T-cell (primary cell): ENCODE data around the gene SLC22A17. TPM values are rescaled to one million over a fixed set of nuclear protein-coding genes. Genes with fewer than 3 reads are reported as not detected.
"Not testable (repeated sequence)": the region's sequence is repeated elsewhere in the genome, so short reads cannot be mapped to it uniquely, and the experiment has no call there.

Source experiments
- ATAC-seq, 4 experiments: fragments of 200-7000 bp in 3 of 4; fragments of 150-1000 bp in 1 of 4; cut with Tn5 transposase; replicated peaks in 1 of 4; 1 replicate in 3 of 4; 2 replicates in 1 of 4; pipeline ENCODE4 v1.10.0; 2021; ENCODE audit warnings: moderate library complexity in 3 of 4, mild to moderate bottlenecking in 2 of 4, moderate number of reproducible peaks in 1 of 4
- CTCF ChIA-PET, 2 donors: fragments of 300-600 bp; sonication (Branson Sonifier 250); formaldehyde crosslinking; loops; one replicate each; lab custom pipeline; 2022; ENCODE audit warnings: antibody characterized with exemption in 2 of 2; lab: Charles Lee
- POLR2A ChIA-PET, 2 donors: fragments of 300-600 bp; sonication (Branson Sonifier 250); formaldehyde crosslinking; loops; one replicate each; lab custom pipeline; 2022; ENCODE audit warnings: antibody characterized with exemption in 2 of 2; lab: Charles Lee
- DNase-seq, 35 experiments: peaks; one replicate each; pipeline versions ENCODE4 v3.0.0 to v3.0.0-alpha.2; 2013 to 2023
- H3K27ac ChIP-seq: one replicate; pipeline ENCODE4 v1.5.1; 2013; ENCODE audit warnings: low read length
- H3K27me3 ChIP-seq, 2 experiments: replicated peaks in 1 of 2; 1 replicate in 1 of 2; 2 replicates in 1 of 2; pipeline versions ENCODE4 v1.6.1 to v1.7.0; 2013; ENCODE audit warnings: low read length in 1 of 2, mixed read lengths in 1 of 2; ENCODE audit not compliant: control insufficient read depth in 2 of 2, insufficient read depth in 2 of 2; ENCODE audit errors: extremely low read depth in 1 of 2
- H3K36me3 ChIP-seq, 2 donors: 1 replicate in 1 of 2; 2 replicates in 1 of 2; pipeline versions ENCODE4 v1.6.1 to v1.7.0; 2013; ENCODE audit warnings: low read length in 1 of 2; ENCODE audit not compliant: control insufficient read depth in 2 of 2, insufficient read depth in 1 of 2; ENCODE audit errors: extremely low read depth in 1 of 2
- H3K4me1 ChIP-seq, 2 experiments: 1 replicate in 1 of 2; 2 replicates in 1 of 2; pipeline versions ENCODE4 v1.6.1 to v1.7.0; 2013; ENCODE audit warnings: low read length in 2 of 2, mixed read lengths in 1 of 2; ENCODE audit not compliant: insufficient read depth in 2 of 2, control insufficient read depth in 1 of 2; ENCODE audit errors: extremely low read depth in 1 of 2
- H3K4me3 ChIP-seq, 2 donors: 1 replicate in 1 of 2; 2 replicates in 1 of 2; pipeline versions ENCODE4 v1.5.1 to v1.7.0; 2013; ENCODE audit warnings: mild to moderate bottlenecking in 2 of 2, low read length in 1 of 2, moderate library complexity in 1 of 2; ENCODE audit not compliant: control insufficient read depth in 1 of 2; ENCODE audit errors: extremely low read depth in 1 of 2
- H3K9me3 ChIP-seq: 2 replicates; pipeline ENCODE4 v1.7.0; 2013
- H3K27ac Mint-ChIP-seq, 2 donors: one replicate each; pipeline ENCODE4 v1.8.0; 2020 to 2021; ENCODE audit warnings: mild to moderate bottlenecking in 2 of 2, mixed read lengths in 2 of 2
- H3K27me3 Mint-ChIP-seq, 2 donors: one replicate each; pipeline ENCODE4 v1.8.0; 2021 to 2022; ENCODE audit warnings: mixed read lengths in 2 of 2
- H3K36me3 Mint-ChIP-seq: one replicate; pipeline ENCODE4 v1.8.0; 2021; ENCODE audit warnings: mixed read lengths
- H3K4me1 Mint-ChIP-seq, 3 donors: one replicate each; pipeline ENCODE4 v1.8.0; 2020 to 2022; ENCODE audit warnings: mixed read lengths in 3 of 3, mild to moderate bottlenecking in 1 of 3
- H3K4me3 Mint-ChIP-seq, 3 donors: one replicate each; pipeline ENCODE4 v1.8.0; 2020 to 2022; ENCODE audit warnings: mild to moderate bottlenecking in 3 of 3, mixed read lengths in 3 of 3, moderate library complexity in 3 of 3
- H3K9me3 Mint-ChIP-seq, 3 donors: one replicate each; pipeline ENCODE4 v1.8.0; 2020 to 2022; ENCODE audit warnings: mixed read lengths in 3 of 3
- WGBS: methylation state at CpG from one replicate; pipeline ENCODE4 v1.1.5; 2013; ENCODE audit warnings: missing lambda C conversion rate; ENCODE audit not compliant: insufficient coverage; 5-methylcytosine and 5-hydroxymethylcytosine counted together
- total RNA-seq, 35 experiments: library from RNA in 6 of 35; stranded (reverse) in 6 of 35; fragments of 120-200 nt in 1 of 35; gene quantifications; one replicate each; pipeline versions ENCODE4 v1.2.1 to v1.2.4 and lab custom pipeline; 2013 to 2026

SLC22A17 gene
- total RNA-seq, 5 donors from 2014 or later (not counting 1 experiment from before 2014, with no cell fraction given), result 12.0 to 19.0 (median 17.3) TPM

DNA sequence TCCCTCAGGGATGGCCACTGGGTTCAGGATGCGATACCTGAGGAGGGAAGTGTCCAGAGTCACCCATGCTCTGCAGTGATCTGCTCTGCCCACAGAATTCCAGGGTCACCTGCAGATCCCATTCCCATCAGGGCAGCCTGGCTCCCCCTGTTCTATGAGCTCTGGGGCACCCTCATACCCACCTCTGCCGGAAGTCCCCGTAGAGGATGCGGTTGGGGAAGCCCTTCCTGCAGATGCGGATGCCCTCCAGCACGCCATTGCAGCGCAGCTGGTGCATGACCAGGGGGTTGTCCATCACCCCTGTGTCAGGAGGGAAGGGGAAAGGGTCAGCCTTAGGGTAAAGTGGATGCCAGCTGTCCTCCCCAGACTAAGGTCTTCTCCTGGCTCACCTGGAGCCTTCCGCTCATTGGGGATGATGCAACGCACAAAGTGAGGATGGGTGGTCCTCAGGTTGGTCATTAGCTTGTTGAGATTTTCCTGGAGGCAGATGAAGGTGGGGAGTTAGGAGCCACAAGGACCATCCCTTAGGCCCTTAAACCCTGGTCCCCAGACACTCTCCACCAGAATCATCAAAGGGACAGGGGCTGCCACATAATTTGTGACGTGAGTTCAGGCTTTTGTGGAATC lies 44.2 kb upstream of the SLC22A17 start:
- Mint-ChIP-seq H3K9me3 (no peaks in the 10 kb centered on the region), H3K27ac (no peak overlapping the region), H3K36me3 (no peaks in the 10 kb centered on the region), H3K4me3 (no peak overlapping the region), H3K27me3 (peaks cover 4 to 15% of the 10 kb centered on the region in 2 donors), H3K4me1 (no peaks in the 10 kb centered on the region)
- Histone ChIP-seq H3K4me3 (no peak overlapping the region), H3K27me3 (peaks cover 0 to 8% of the 10 kb centered on the region in 2 experiments), H3K9me3 (no peaks in the 10 kb centered on the region), H3K4me1 (no peaks in the 10 kb centered on the region), H3K27ac (no peak overlapping the region), H3K36me3 (no peaks in the 10 kb centered on the region)
- ATAC-seq (no peak), DNase-seq (no peak)
- POLR2A ChIA-PET, result no interaction called here
- CTCF ChIA-PET, result no interaction called here
- WGBS, result 91% methylated on average over 2 of the region's 10 CpGs

DNA sequence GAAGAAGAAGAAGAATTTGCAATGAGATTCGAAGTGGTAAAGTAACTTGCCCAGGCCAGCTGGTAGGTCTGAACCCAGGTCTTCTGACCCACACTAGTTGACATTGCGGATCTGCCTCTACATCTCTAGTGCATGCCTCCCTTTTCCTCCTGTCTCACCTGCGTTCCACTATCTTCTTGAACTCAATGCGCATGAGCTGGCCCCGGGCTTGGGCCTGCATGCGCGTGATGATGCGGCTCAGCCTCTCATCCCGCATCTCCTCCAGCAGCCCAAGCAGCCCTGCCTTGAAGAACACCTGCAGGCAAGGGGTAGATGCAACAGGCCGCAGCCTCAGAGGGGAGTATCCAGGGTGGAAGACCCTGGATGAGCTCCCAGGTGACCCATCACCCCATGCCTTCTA lies 43.4 kb upstream of the SLC22A17 start:
- ATAC-seq, result no peak
- H3K4me3 ChIP-seq, result no peak overlapping the region
- DNase-seq, result no peak
- no peaks in the 10 kb centered on the region for H3K36me3 ChIP-seq
- peaks cover 0 to 8% of the 10 kb centered on the region in 2 experiments for H3K27me3 ChIP-seq
- Mint-ChIP-seq H3K27me3 (peaks cover 4 to 15% of the 10 kb centered on the region in 2 donors), H3K4me3 (no peak overlapping the region), H3K9me3 (no peaks in the 10 kb centered on the region), H3K27ac (no peak overlapping the region), H3K36me3 (no peaks in the 10 kb centered on the region), H3K4me1 (no peaks in the 10 kb centered on the region)
- no peaks in the 10 kb centered on the region for H3K9me3 ChIP-seq
- POLR2A ChIA-PET, result no interaction called here
- 95% methylated on average over 8 of the region's 10 CpGs for WGBS
- H3K27ac ChIP-seq, result no peak overlapping the region
- no peaks in the 10 kb centered on the region for H3K4me1 ChIP-seq
- CTCF ChIA-PET, result no interaction called here

DNA sequence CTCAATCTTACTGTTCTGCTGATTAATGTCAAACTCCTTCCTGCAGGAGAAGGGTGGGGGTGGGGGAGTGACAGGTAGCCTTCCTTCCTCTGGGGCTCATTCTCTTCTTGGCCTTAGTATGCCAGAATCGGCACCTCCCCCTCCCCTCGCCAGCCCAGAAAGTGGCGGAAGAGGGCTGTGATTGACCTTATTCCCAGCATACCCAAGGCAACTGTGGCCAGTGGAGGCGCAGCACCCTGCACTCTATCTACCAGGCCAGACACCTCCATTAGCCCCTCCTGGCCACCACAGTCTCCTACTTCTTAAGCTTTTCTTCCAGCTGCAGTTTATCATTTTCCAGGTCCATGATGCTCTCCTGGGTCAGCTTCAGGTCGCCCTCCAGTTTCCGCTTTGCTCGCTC lies 39.9 kb upstream of the SLC22A17 start:
- Histone ChIP-seq H3K27ac (no peak overlapping the region), H3K27me3 (peaks cover 0 to 23% of the 10 kb centered on the region in 2 experiments), H3K9me3 (no peaks in the 10 kb centered on the region), H3K36me3 (no peaks in the 10 kb centered on the region), H3K4me1 (no peaks in the 10 kb centered on the region), H3K4me3 (no peak overlapping the region)
- no peaks in the 10 kb centered on the region for H3K9me3 Mint-ChIP-seq
- ATAC-seq (no peak), DNase-seq (no peak)
- H3K27me3 Mint-ChIP-seq, result peaks cover 20 to 23% of the 10 kb centered on the region in 2 donors
- WGBS, result 84% methylated on average over 7 of the region's 7 CpGs
- H3K36me3 Mint-ChIP-seq, result no peaks in the 10 kb centered on the region
- H3K4me1 Mint-ChIP-seq, result no peaks in the 10 kb centered on the region
- CTCF ChIA-PET, result interaction anchor here in 1 of 2 donors (0.6 kb wide), 1 partner anchor 90 kb away, joined by 4 read pairs; no protein-coding TSS in a partner anchor
- POLR2A ChIA-PET, result no interaction called here
- H3K4me3 Mint-ChIP-seq, result no peak overlapping the region
- no peak overlapping the region for H3K27ac Mint-ChIP-seq

DNA sequence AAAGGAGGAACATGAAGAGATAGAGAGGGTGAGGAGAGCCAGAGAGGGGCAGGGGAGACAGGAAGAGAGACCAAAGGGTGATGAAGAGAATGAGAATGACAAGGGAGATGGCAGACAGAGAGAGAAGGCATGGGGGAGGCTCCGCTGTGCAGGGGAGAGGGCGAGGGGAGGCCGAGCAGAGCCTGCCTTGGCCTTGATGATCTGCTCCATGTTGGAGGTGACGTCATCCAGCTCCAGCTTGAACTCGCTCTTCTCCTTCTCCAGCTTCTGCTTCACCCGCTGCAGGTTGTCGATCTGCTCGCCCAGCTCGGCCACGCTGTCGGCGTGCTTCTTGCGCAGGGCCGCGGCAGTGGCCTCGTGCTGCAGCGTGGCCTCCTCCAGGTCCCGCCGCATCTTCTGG lies 37.2 kb upstream of the SLC22A17 start:
- H3K4me3 ChIP-seq, H3K36me3 Mint-ChIP-seq, H3K27ac ChIP-seq, H3K4me1 ChIP-seq, H3K4me1 Mint-ChIP-seq, H3K9me3 Mint-ChIP-seq, H3K9me3 ChIP-seq, H3K36me3 ChIP-seq, ATAC-seq, H3K4me3 Mint-ChIP-seq, DNase-seq, POLR2A ChIA-PET, H3K27ac Mint-ChIP-seq: not testable (repeated sequence)
- WGBS, result no CpG with 5 or more reads among the region's 19 CpGs
- peaks cover 16 to 17% of the 10 kb centered on the region in 2 donors for H3K27me3 Mint-ChIP-seq
- peaks cover 0 to 23% of the 10 kb centered on the region in 2 experiments for H3K27me3 ChIP-seq
- CTCF ChIA-PET, result interaction anchor here in 1 of 2 donors (0.5 kb wide), 1 partner anchor 156 kb away, joined by 3 read pairs; no protein-coding TSS in a partner anchor

DNA sequence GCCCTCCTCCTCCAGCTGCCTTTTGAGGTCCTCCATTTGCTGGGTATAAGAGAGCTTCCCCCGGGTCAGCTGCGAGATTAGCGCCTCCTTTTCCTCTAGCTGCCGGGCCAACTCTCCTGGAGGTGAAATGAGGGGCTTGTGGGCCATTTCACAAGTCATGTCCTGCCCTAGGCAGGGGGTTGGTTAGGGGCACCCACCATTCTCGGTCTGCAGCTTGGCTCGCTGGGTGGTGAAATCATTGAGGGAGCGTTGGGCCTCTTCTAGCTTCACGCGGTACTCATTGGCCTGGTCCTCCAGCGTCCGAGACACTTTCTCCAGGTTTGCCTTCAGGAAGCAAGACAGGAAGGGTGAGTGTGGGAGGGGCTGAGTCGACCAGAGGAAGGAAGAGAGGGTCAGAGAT lies 36.7 kb upstream of the SLC22A17 start:
- Histone ChIP-seq H3K27me3 (peaks cover 0 to 23% of the 10 kb centered on the region in 2 experiments), H3K36me3 (no peaks in the 10 kb centered on the region), H3K27ac (no peak overlapping the region), H3K9me3 (no peaks in the 10 kb centered on the region), H3K4me3 (no peak overlapping the region), H3K4me1 (no peaks in the 10 kb centered on the region)
- DNase-seq, result no peak
- WGBS, result 77% methylated on average over 7 of the region's 12 CpGs
- Mint-ChIP-seq H3K9me3 (no peaks in the 10 kb centered on the region), H3K27me3 (peaks cover 16 to 17% of the 10 kb centered on the region in 2 donors), H3K4me1 (no peaks in the 10 kb centered on the region), H3K36me3 (no peaks in the 10 kb centered on the region), H3K4me3 (no peak overlapping the region), H3K27ac (no peak overlapping the region)
- ATAC-seq, result no peak
- ChIA-PET CTCF (interaction anchor here in 1 of 2 donors (0.9 kb wide), 1 partner anchor 10 kb away, joined by 3 read pairs; no protein-coding TSS in a partner anchor), POLR2A (no interaction called here)

DNA sequence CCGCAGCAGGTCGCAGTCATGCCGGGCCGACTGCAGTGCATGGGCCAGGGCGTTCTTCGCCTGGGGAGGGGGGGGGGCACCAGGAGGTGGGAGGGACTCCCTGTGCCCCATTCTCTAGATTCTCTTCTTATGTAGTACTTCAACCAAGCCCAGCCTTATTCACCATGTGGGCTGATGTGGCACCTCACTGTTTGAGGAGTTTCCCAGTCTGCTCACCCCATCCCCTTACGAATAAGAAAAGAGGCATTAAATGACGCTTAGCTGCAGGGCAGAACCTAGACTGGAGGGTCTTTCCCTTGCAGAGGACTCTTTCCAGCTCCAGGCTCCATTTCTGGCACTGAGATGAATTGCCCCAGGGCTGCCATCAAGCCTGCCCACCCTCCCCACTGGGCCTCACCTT lies 36.3 kb upstream of the SLC22A17 start:
- H3K4me3 Mint-ChIP-seq, result no peak overlapping the region
- no peak for ATAC-seq
- H3K36me3 ChIP-seq, result no peaks in the 10 kb centered on the region
- no peaks in the 10 kb centered on the region for H3K4me1 ChIP-seq
- no peak overlapping the region for H3K27ac Mint-ChIP-seq
- ChIA-PET POLR2A (no interaction called here), CTCF (interaction anchor here in 1 of 2 donors (0.9 kb wide), 1 partner anchor 10 kb away, joined by 3 read pairs; no protein-coding TSS in a partner anchor)
- no peaks in the 10 kb centered on the region for H3K4me1 Mint-ChIP-seq
- no peaks in the 10 kb centered on the region for H3K9me3 ChIP-seq
- H3K4me3 ChIP-seq, result no peak overlapping the region
- H3K36me3 Mint-ChIP-seq, result no peaks in the 10 kb centered on the region
- H3K27ac ChIP-seq, result no peak overlapping the region
- no CpG with 5 or more reads among the region's 8 CpGs for WGBS
- no peaks in the 10 kb centered on the region for H3K9me3 Mint-ChIP-seq
- peaks cover 16 to 17% of the 10 kb centered on the region in 2 donors for H3K27me3 Mint-ChIP-seq
- H3K27me3 ChIP-seq, result peaks cover 0 to 23% of the 10 kb centered on the region in 2 experiments
- no peak for DNase-seq
